Esophagus (tissue), 2 donors: Measurements from ENCODE around the gene AAR2. TPM values are rescaled to one million over a fixed set of nuclear protein-coding genes. Genes with fewer than 3 reads are reported as not detected.

Experiments used
- H3K27ac ChIP-seq, 2 donors: one replicate each; pipeline ENCODE4 v1.5.1; 2013; ENCODE audit warnings: low read depth in 2 of 2, mild to moderate bottlenecking in 2 of 2, inconsistent platforms in 1 of 2, low read length in 1 of 2, moderate library complexity in 1 of 2
- H3K27me3 ChIP-seq, 2 donors: one replicate each; pipeline ENCODE4 v1.6.1; 2013; ENCODE audit warnings: low read length in 2 of 2, control low read depth in 1 of 2, mild to moderate bottlenecking in 1 of 2; ENCODE audit not compliant: insufficient read depth in 2 of 2, control insufficient read depth in 1 of 2
- H3K36me3 ChIP-seq, 2 donors: one replicate each; pipeline ENCODE4 v1.6.1; 2013; ENCODE audit warnings: low read length in 1 of 2; ENCODE audit not compliant: control insufficient read depth in 2 of 2, insufficient read depth in 2 of 2
- H3K4me1 ChIP-seq, 2 donors: one replicate each; pipeline ENCODE4 v1.6.1; 2013; ENCODE audit warnings: low read length in 1 of 2; ENCODE audit not compliant: control insufficient read depth in 2 of 2, insufficient read depth in 2 of 2
- H3K4me3 ChIP-seq, 2 donors: one replicate each; pipeline ENCODE4 v1.5.1; 2013; ENCODE audit warnings: low read length in 2 of 2, mild to moderate bottlenecking in 2 of 2, low read depth in 1 of 2, moderate library complexity in 1 of 2
- H3K9me3 ChIP-seq, 2 donors: one replicate each; pipeline ENCODE4 v1.6.1; 2013; ENCODE audit warnings: mild to moderate bottlenecking in 2 of 2, low read depth in 1 of 2, low read length in 1 of 2, moderate library complexity in 1 of 2; ENCODE audit not compliant: control insufficient read depth in 2 of 2, insufficient read depth in 1 of 2
- WGBS, 2 donors: extraction: QIAGEN DNeasy Blood & Tissue Kit; methylation state at CpG; one replicate each; pipeline ENCODE4 v1.1.7; 2013; 5-methylcytosine and 5-hydroxymethylcytosine counted together
- polyA plus RNA-seq, 2 donors: library from polyadenylated mRNA; stranded (reverse); fragments of 200-250 nt; gene quantifications; one replicate each; pipeline ENCODE4 v1.2.3, GENCODE V29; 2013
- donor health status: healthy with polysubstance abuse.
- donor health status: Bipolar disorder and iron deficiency.

Gene AAR2
- polyA plus RNA-seq, 2 donors: 8.4 to 16.5 TPM

- no peaks in the 10 kb centered on the region for H3K36me3 ChIP-seq
- no peak overlapping the region for H3K27ac ChIP-seq
- H3K9me3 ChIP-seq: no peaks in the 10 kb centered on the region
- H3K4me3 ChIP-seq: no peak overlapping the region
- H3K4me1 ChIP-seq: no peaks in the 10 kb centered on the region
- 90% methylated on average over 20 of the region's 20 CpGs for WGBS, 2 donors
- no peaks in the 10 kb centered on the region for H3K27me3 ChIP-seq
Observed at GRCh38 chr20:36264426-36265246, 28.4 kb downstream of the AAR2 start.

- Histone ChIP-seq H3K27me3 (no peaks in the 10 kb centered on the region), H3K4me1 (no peaks in the 10 kb centered on the region), H3K36me3 (no peaks in the 10 kb centered on the region), H3K4me3 (no peak overlapping the region), H3K27ac (no peak overlapping the region), H3K9me3 (no peaks in the 10 kb centered on the region)
- WGBS, 2 donors: 85 to 89% methylated on average over 6 of the region's 6 CpGs
Observed at GRCh38 chr20:36266189-36266588, 29.9 kb downstream of the AAR2 start.

GRCh38 chr20:36267605-36268381 lies 31.5 kb downstream of the AAR2 start:
- no peaks in the 10 kb centered on the region for H3K36me3 ChIP-seq
- H3K27ac ChIP-seq: no peak overlapping the region
- no peaks in the 10 kb centered on the region for H3K27me3 ChIP-seq
- WGBS, 2 donors: 77 to 78% methylated on average over 24 of the region's 24 CpGs
- H3K4me1 ChIP-seq: no peaks in the 10 kb centered on the region
- no peaks in the 10 kb centered on the region for H3K9me3 ChIP-seq
- no peak overlapping the region for H3K4me3 ChIP-seq

GRCh38 chr20:36268440-36269342 lies 32.4 kb downstream of the AAR2 start:
- H3K9me3 ChIP-seq: no peaks in the 10 kb centered on the region
- H3K36me3 ChIP-seq: no peaks in the 10 kb centered on the region
- H3K4me3 ChIP-seq: no peak overlapping the region
- no peak overlapping the region for H3K27ac ChIP-seq
- H3K27me3 ChIP-seq: no peaks in the 10 kb centered on the region
- H3K4me1 ChIP-seq: no peaks in the 10 kb centered on the region
- 59 to 71% methylated on average over 8 to 10 of the region's 10 CpGs for WGBS, 2 donors

GRCh38 chr20:36269507-36269906 lies 33.2 kb downstream of the AAR2 start:
- Histone ChIP-seq H3K27ac (no peak overlapping the region), H3K27me3 (no peaks in the 10 kb centered on the region), H3K4me3 (no peak overlapping the region), H3K4me1 (no peaks in the 10 kb centered on the region), H3K9me3 (no peaks in the 10 kb centered on the region), H3K36me3 (no peaks in the 10 kb centered on the region)
- whole genome bisulfite sequencing, 2 donors: 78% methylated on average over 2 of the region's 2 CpGs

GRCh38 chr20:36270744-36271638 lies 34.7 kb downstream of the AAR2 start:
- WGBS, 2 donors: 75 to 81% methylated on average over 20 of the region's 20 CpGs
- Histone ChIP-seq H3K36me3 (no peaks in the 10 kb centered on the region), H3K4me3 (no peak overlapping the region), H3K4me1 (no peaks in the 10 kb centered on the region), H3K9me3 (no peaks in the 10 kb centered on the region), H3K27me3 (no peaks in the 10 kb centered on the region), H3K27ac (no peak overlapping the region)

GRCh38 chr20:36271639-36272546 lies 35.6 kb downstream of the AAR2 start:
- WGBS, 2 donors: 88 to 90% methylated on average over 21 of the region's 21 CpGs
- Histone ChIP-seq H3K36me3 (no peaks in the 10 kb centered on the region), H3K9me3 (no peaks in the 10 kb centered on the region), H3K27ac (no peak overlapping the region), H3K4me3 (no peak overlapping the region), H3K4me1 (no peaks in the 10 kb centered on the region), H3K27me3 (no peaks in the 10 kb centered on the region)

- Histone ChIP-seq H3K27me3 (no peaks in the 10 kb centered on the region), H3K9me3 (no peaks in the 10 kb centered on the region), H3K36me3 (no peaks in the 10 kb centered on the region), H3K4me1 (no peaks in the 10 kb centered on the region), H3K27ac (no peak overlapping the region), H3K4me3 (no peak overlapping the region)
- 82 to 84% methylated on average over 12 of the region's 12 CpGs for WGBS, 2 donors
Observed at GRCh38 chr20:36272547-36273220, 36.4 kb downstream of the AAR2 start.
